Erythroblast (primary cell): Measurements from ENCODE around the gene CLSTN3.

Experiments
- GATA1 ChIP-seq: IDR thresholded peaks from 2 replicates; pipeline ENCODE4 v1.6.1; 2011; ENCODE audit warnings: low read depth, mild to moderate bottlenecking, control low read depth, low read length, moderate library complexity
- POLR2A ChIP-seq: IDR thresholded peaks from 2 replicates; pipeline ENCODE4 v1.6.1; 2011; ENCODE audit warnings: mild to moderate bottlenecking, low read length

GRCh38 chr12:7114008-7114407 is 16.2 kb upstream of the CLSTN3 start:
- TF ChIP-seq POLR2A = no peak
- no peak for TF ChIP-seq GATA1
